Tibial nerve (tissue), 3 donors: ENCODE data around the gene CACNA1H.

ENCODE experiments used
- CTCF ChIP-seq, 5 experiments: fragments of 200-600 bp in 3 of 5; fragments of 450-650 bp in 2 of 5; sonication (generic) in 3 of 5; IDR thresholded peaks; one replicate each; pipeline ENCODE4 v1.5.1; 2016 to 2019; ENCODE audit warnings: antibody characterized with exemption in 5 of 5, mild to moderate bottlenecking in 3 of 5, moderate library complexity in 2 of 5
- POLR2A ChIP-seq, 2 donors: fragments of 450-650 bp; IDR thresholded peaks; one replicate each; pipeline ENCODE4 v1.6.1; 2017; ENCODE audit warnings: antibody characterized with exemption in 2 of 2, mild to moderate bottlenecking in 2 of 2, moderate library complexity in 2 of 2

- TF ChIP-seq CTCF (IDR thresholded peaks at IDR 0.05) (no peak), POLR2A (IDR thresholded peaks at IDR 0.05) (no peak)
Observed at GRCh38 chr16:1159325-1159972, 6.5 kb downstream of the CACNA1H start.
